Endodermal cell (in vitro differentiated cells): ENCODE data around the gene HPN. TPM values are rescaled to one million over a fixed set of nuclear protein-coding genes. Genes with fewer than 3 reads are reported as not detected.

ENCODE experiments used
- DNase-seq: peaks from one replicate; pipeline ENCODE4 v3.0.0-alpha.2; 2017
- H3K27ac ChIP-seq: 2 replicates; pipeline ENCODE4 v1.5.1; 2013; ENCODE audit warnings: mild to moderate bottlenecking, low read depth, low read length, moderate library complexity
- H3K27me3 ChIP-seq: 2 replicates; pipeline ENCODE4 v1.6.1; 2013; ENCODE audit warnings: mild to moderate bottlenecking, low read length, moderate library complexity; ENCODE audit not compliant: insufficient read depth, control insufficient read depth, poor library complexity, severe bottlenecking
- H3K36me3 ChIP-seq: 2 replicates; pipeline ENCODE4 v1.7.0; 2013; ENCODE audit warnings: mild to moderate bottlenecking, low read length, moderate library complexity; ENCODE audit not compliant: control insufficient read depth, insufficient read depth
- H3K4me1 ChIP-seq: one replicate; pipeline ENCODE4 v1.7.0; 2013; ENCODE audit warnings: low read length; ENCODE audit not compliant: control insufficient read depth, insufficient read depth
- H3K4me3 ChIP-seq: 2 replicates; pipeline ENCODE4 v1.5.1; 2013; ENCODE audit warnings: mild to moderate bottlenecking, low read length, moderate library complexity
- H3K9ac ChIP-seq: 2 replicates; pipeline ENCODE4 v1.6.1; 2013; ENCODE audit warnings: mild to moderate bottlenecking, low read length, moderate library complexity; ENCODE audit not compliant: poor library complexity, severe bottlenecking; ENCODE audit errors: extremely low read depth
- H3K9me3 ChIP-seq: 2 replicates; pipeline ENCODE4 v1.6.1; 2013; ENCODE audit warnings: mild to moderate bottlenecking, low read length, moderate library complexity; ENCODE audit not compliant: control insufficient read depth
- H3K27ac Mint-ChIP-seq: 2 replicates; pipeline ENCODE4 v1.8.0; 2020; ENCODE audit warnings: mixed read lengths
- H3K27me3 Mint-ChIP-seq: 2 replicates; pipeline ENCODE4 v1.8.0; 2021; ENCODE audit warnings: mild to moderate bottlenecking, mixed read lengths; ENCODE audit not compliant: insufficient read depth
- H3K36me3 Mint-ChIP-seq: 2 replicates; pipeline ENCODE4 v1.8.0; 2020; ENCODE audit warnings: low read depth, mixed read lengths
- H3K4me1 Mint-ChIP-seq: 2 replicates; pipeline ENCODE4 v1.8.0; 2020; ENCODE audit warnings: mixed read lengths
- H3K4me3 Mint-ChIP-seq: 2 replicates; pipeline ENCODE4 v1.8.0; 2020; ENCODE audit warnings: mild to moderate bottlenecking, moderate library complexity, mixed read lengths
- H3K9me3 Mint-ChIP-seq: 2 replicates; pipeline ENCODE4 v1.8.0; 2020; ENCODE audit warnings: mild to moderate bottlenecking, mixed read lengths
- WGBS, 2 experiments: methylation state at CpG; one replicate each; pipeline versions ENCODE4 v1.1.5 to v1.1.7; 2013; ENCODE audit warnings: missing lambda C conversion rate in 2 of 2, mixed read lengths in 1 of 2; ENCODE audit not compliant: insufficient coverage in 1 of 2, insufficient read length in 1 of 2; 5-methylcytosine and 5-hydroxymethylcytosine counted together
- total RNA-seq, 2 donors: library from RNA; stranded (reverse); fragmentation: NEBNext Ultra II Directional in 1 of 2; extraction: Animal tissue kit (Norgen Biotek cat#: 25700) in 1 of 2; gene quantifications; 2 replicates in 1 of 2; 3 replicates in 1 of 2; pipeline ENCODE4 v1.2.1, GENCODE V29; 2021
- TF ChIP-seq, protein P1 (sequence below): fragments of 200-600 bp; sonication (generic); conservative IDR thresholded peaks from 2 replicates; pipeline ENCODE4 v1.5.0; 2021; ENCODE audit warnings: antibody characterized with exemption, mild to moderate bottlenecking

The HPN gene
- total RNA-seq, 2 donors from 2014 or later: 29.0 to 49.6 TPM

DNA sequence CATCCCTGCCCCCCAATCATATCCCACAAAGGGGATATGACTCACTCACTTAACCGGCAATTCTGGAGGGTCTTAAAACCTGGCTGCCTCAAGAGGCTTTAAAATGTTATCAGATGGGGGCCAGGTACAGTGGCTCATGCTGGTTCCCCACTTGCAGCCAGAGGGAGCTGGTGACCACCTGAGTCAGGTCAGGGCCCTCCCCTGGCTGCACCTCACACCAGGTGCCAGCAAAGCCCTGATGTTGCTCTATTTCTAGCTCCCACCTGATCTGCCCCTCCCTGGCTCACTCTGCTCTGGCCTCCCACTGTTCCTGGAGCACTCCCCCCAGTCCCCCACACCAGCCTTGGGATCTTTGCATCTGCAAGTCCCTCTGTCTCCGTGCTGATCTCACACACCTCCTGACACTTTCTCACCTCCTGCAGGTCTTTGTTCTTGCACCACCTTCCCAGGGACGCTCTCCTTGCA is 14.2 kb downstream of the HPN start:
- Histone ChIP-seq H3K27ac (no peak overlapping the region), H3K4me3 (no peak overlapping the region), H3K4me1 (no peaks in the 10 kb centered on the region), H3K9me3 (no peaks in the 10 kb centered on the region), H3K27me3 (no peaks in the 10 kb centered on the region), H3K36me3 (no peaks in the 10 kb centered on the region), H3K9ac (no peak overlapping the region)
- Mint-ChIP-seq H3K4me1 (peaks cover 20% of the 10 kb centered on the region), H3K27ac (peak overlapping the region; percentile 92), H3K27me3 (no peaks in the 10 kb centered on the region), H3K4me3 (peak overlapping the region; percentile 9), H3K36me3 (peaks cover 15% of the 10 kb centered on the region), H3K9me3 (no peaks in the 10 kb centered on the region)
- DNase-seq: peak; percentile 96
- 0 to 8% methylated on average over 2 to 3 of the region's 3 CpGs for WGBS, 2 experiments
- TF ChIP-seq, protein P1, sequence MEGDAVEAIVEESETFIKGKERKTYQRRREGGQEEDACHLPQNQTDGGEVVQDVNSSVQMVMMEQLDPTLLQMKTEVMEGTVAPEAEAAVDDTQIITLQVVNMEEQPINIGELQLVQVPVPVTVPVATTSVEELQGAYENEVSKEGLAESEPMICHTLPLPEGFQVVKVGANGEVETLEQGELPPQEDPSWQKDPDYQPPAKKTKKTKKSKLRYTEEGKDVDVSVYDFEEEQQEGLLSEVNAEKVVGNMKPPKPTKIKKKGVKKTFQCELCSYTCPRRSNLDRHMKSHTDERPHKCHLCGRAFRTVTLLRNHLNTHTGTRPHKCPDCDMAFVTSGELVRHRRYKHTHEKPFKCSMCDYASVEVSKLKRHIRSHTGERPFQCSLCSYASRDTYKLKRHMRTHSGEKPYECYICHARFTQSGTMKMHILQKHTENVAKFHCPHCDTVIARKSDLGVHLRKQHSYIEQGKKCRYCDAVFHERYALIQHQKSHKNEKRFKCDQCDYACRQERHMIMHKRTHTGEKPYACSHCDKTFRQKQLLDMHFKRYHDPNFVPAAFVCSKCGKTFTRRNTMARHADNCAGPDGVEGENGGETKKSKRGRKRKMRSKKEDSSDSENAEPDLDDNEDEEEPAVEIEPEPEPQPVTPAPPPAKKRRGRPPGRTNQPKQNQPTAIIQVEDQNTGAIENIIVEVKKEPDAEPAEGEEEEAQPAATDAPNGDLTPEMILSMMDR: peak; percentile 84

DNA sequence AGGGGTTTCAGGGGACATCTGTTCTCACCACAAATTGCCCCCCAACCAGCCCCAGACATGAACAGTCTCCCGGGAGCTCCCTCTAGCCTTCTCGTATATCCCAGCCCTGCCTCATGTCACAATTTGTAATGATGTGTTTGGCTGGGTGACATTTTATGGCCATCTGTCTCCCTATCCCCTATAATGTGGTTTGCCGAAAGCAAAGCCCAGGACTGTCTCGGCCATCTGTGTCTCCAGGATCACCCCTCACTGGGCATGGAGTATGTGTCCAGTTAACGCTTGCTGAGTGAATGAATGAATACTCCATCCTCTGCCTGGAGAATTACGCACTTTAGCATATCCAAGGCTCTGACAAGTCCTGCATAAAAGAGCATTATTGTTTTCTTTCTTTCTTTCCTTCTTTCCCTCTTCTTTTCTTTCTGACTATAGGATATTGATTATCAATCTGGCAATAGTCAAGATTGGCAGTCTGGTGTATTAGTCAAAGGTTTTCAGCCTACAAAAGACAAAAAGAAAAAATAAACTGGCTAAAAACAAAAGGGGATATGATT is 15.1 kb downstream of the HPN start:
- H3K27ac ChIP-seq: no peak overlapping the region
- H3K4me1 Mint-ChIP-seq: peaks cover 20% of the 10 kb centered on the region
- H3K4me3 ChIP-seq: no peak overlapping the region
- no peaks in the 10 kb centered on the region for H3K27me3 ChIP-seq
- no peak for DNase-seq
- H3K4me3 Mint-ChIP-seq: no peak overlapping the region
- no peaks in the 10 kb centered on the region for H3K36me3 ChIP-seq
- H3K9me3 ChIP-seq: no peaks in the 10 kb centered on the region
- H3K36me3 Mint-ChIP-seq: peaks cover 11% of the 10 kb centered on the region
- H3K9me3 Mint-ChIP-seq: no peaks in the 10 kb centered on the region
- H3K27me3 Mint-ChIP-seq: no peaks in the 10 kb centered on the region
- H3K9ac ChIP-seq: no peak overlapping the region
- TF ChIP-seq, protein P1: no peak
- peak overlapping the region; percentile 92 for H3K27ac Mint-ChIP-seq
- WGBS, 2 experiments: 68 to 82% methylated on average over 3 to 6 of the region's 6 CpGs
- H3K4me1 ChIP-seq: no peaks in the 10 kb centered on the region

DNA sequence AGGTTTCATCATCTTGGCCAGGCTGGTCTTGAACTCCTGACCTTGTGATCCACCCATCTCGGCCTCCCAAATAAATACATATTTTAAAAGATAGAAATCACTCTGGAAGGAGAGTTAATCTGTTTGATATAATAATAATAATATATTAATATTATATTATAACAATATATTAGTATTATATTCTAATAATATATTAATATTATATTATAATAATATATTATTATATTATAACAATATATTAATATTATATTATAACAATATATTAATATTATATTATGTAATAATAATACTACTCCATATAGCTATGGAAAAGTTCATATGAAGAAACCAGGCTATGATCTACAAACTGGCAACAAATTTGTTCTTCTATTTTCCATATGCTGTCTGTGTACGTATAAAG is 16.8 kb downstream of the HPN start:
- no peaks in the 10 kb centered on the region for H3K36me3 ChIP-seq
- H3K4me3 ChIP-seq: no peak overlapping the region
- no CpG with 5 or more reads among the region's 2 CpGs for WGBS, 2 experiments
- H3K4me1 ChIP-seq: no peaks in the 10 kb centered on the region
- DNase-seq: no peak
- H3K27me3 ChIP-seq: no peaks in the 10 kb centered on the region
- H3K4me1 Mint-ChIP-seq: peaks cover 13% of the 10 kb centered on the region
- no peak overlapping the region for H3K27ac Mint-ChIP-seq
- no peaks in the 10 kb centered on the region for H3K36me3 Mint-ChIP-seq
- no peak overlapping the region for H3K4me3 Mint-ChIP-seq
- H3K9ac ChIP-seq: no peak overlapping the region
- H3K9me3 ChIP-seq: no peaks in the 10 kb centered on the region
- no peak overlapping the region for H3K27ac ChIP-seq
- H3K9me3 Mint-ChIP-seq: no peaks in the 10 kb centered on the region
- no peaks in the 10 kb centered on the region for H3K27me3 Mint-ChIP-seq
- TF ChIP-seq, protein P1: no peak
